Rectal smooth muscle tissue (tissue), 1 donor: ENCODE measurements around the gene UBAC2.

Source experiments
- H3K27ac ChIP-seq: one replicate; pipeline ENCODE4 v1.7.0; 2013; ENCODE audit warnings: low read depth, low read length, inconsistent platforms
- H3K27me3 ChIP-seq: one replicate; pipeline ENCODE4 v1.7.0; 2013; ENCODE audit warnings: low read length; ENCODE audit not compliant: control insufficient read depth, insufficient read depth
- H3K36me3 ChIP-seq: one replicate; pipeline ENCODE4 v1.7.0; 2013; ENCODE audit warnings: low read length; ENCODE audit not compliant: control insufficient read depth, insufficient read depth
- H3K4me1 ChIP-seq: one replicate; pipeline ENCODE4 v1.7.0; 2013; ENCODE audit warnings: low read length; ENCODE audit not compliant: control insufficient read depth, insufficient read depth
- H3K4me3 ChIP-seq: one replicate; pipeline ENCODE4 v1.7.0; 2013; ENCODE audit warnings: low read length
- H3K9ac ChIP-seq: one replicate; pipeline ENCODE4 v1.7.0; 2013; ENCODE audit warnings: low read length

Gene UBAC2

GRCh38 chr13:99165753-99166587 is 34.7 kb upstream of the UBAC2 start:
- H3K27ac ChIP-seq = no peak overlapping the region
- H3K27me3 ChIP-seq = no peaks in the 10 kb centered on the region
- no peaks in the 10 kb centered on the region for H3K36me3 ChIP-seq
- no peak overlapping the region for H3K9ac ChIP-seq
- no peaks in the 10 kb centered on the region for H3K4me1 ChIP-seq
- H3K4me3 ChIP-seq = no peak overlapping the region

DNA sequence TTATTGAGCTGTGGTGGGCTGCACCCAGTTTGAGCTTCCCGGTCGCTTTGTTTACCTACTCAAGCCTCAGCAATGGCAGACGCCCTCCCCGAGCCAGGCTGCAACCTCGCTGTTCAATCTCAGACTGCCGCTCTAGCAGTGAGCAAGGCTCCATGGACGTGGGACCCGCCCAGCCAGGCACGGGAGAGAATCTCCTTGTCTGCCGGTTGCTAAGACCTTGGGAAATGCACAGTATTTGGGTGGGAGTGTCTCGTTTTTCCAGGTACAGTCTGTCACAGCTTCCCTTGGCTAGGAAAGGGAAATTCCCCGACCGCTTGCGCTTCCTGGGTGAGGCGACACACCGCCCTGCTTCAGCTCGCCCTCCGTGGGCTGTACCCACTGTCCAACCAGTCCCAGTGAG is 27.7 kb upstream of the UBAC2 start:
- Histone ChIP-seq H3K9ac (no peak overlapping the region), H3K27ac (no peak overlapping the region), H3K4me1 (no peaks in the 10 kb centered on the region), H3K27me3 (no peaks in the 10 kb centered on the region), H3K4me3 (no peak overlapping the region), H3K36me3 (no peaks in the 10 kb centered on the region)

- Histone ChIP-seq H3K4me1 (no peaks in the 10 kb centered on the region), H3K4me3 (no peak overlapping the region), H3K27ac (no peak overlapping the region), H3K27me3 (no peaks in the 10 kb centered on the region), H3K9ac (no peak overlapping the region), H3K36me3 (no peaks in the 10 kb centered on the region)
Observed at GRCh38 chr13:99173606-99174005, 27.0 kb upstream of the UBAC2 start.

DNA sequence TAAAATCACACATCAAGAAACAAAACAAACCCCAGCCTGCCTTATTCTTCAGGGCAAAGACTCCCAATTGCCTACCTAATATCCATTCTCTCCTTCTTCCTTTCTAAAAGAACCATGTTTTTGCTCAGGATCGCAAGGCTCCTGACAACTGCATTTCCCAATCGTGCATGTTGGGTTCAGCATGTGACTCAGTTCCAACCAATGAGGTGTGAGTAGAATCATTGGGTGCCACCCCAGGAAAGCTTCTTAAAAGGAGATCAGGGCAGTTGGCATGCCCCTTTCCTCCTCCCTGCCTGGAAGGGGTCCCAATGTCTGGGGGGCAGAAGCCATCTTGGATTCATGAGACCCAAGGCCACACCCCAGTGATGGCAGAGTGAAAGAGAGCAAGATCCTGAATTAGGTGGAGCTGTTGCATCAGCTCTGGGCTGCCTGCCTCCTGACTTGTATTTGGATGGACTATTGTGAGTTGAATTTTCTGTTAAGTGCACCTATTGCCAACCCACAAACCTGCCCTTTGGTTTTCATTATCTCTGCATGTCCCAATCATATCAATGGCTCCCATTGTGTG is 26.0 kb upstream of the UBAC2 start:
- no peaks in the 10 kb centered on the region for H3K27me3 ChIP-seq
- no peak overlapping the region for H3K4me3 ChIP-seq
- H3K27ac ChIP-seq = no peak overlapping the region
- no peak overlapping the region for H3K9ac ChIP-seq
- H3K36me3 ChIP-seq = no peaks in the 10 kb centered on the region
- no peaks in the 10 kb centered on the region for H3K4me1 ChIP-seq

GRCh38 chr13:99176309-99177276 is 24.1 kb upstream of the UBAC2 start:
- no peak overlapping the region for H3K4me3 ChIP-seq
- H3K36me3 ChIP-seq = no peaks in the 10 kb centered on the region
- no peak overlapping the region for H3K9ac ChIP-seq
- H3K27ac ChIP-seq = no peak overlapping the region
- H3K4me1 ChIP-seq = no peaks in the 10 kb centered on the region
- no peaks in the 10 kb centered on the region for H3K27me3 ChIP-seq

GRCh38 chr13:99178636-99179035 is 22.0 kb upstream of the UBAC2 start:
- H3K27me3 ChIP-seq = no peaks in the 10 kb centered on the region
- H3K4me1 ChIP-seq = no peaks in the 10 kb centered on the region
- H3K27ac ChIP-seq = no peak overlapping the region
- H3K9ac ChIP-seq = no peak overlapping the region
- H3K4me3 ChIP-seq = no peak overlapping the region
- no peaks in the 10 kb centered on the region for H3K36me3 ChIP-seq

- Histone ChIP-seq H3K4me3 (no peak overlapping the region), H3K4me1 (no peaks in the 10 kb centered on the region), H3K9ac (no peak overlapping the region), H3K36me3 (no peaks in the 10 kb centered on the region), H3K27ac (no peak overlapping the region), H3K27me3 (no peaks in the 10 kb centered on the region)
Observed at GRCh38 chr13:99179460-99179859, 21.2 kb upstream of the UBAC2 start.

DNA sequence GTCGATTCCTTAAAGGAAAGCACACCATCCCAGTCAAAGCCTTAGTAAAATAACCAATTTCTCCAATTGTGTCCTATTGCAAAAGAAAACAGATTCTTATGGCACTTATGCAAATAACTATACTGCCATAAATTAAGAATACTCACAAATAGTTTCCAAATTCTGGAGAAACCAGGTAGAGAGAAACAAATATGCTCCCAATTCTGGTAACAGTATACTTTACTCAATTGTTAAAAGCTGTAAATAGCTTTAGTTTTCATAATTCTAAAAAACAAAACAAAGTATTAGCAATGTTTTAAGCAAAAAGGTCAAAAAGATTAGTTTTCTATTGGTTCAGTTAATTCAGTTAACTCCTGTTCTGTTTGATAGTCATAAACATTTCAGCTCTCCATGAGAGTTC is 18.2 kb upstream of the UBAC2 start:
- Histone ChIP-seq H3K27ac (no peak overlapping the region), H3K4me1 (no peaks in the 10 kb centered on the region), H3K4me3 (no peak overlapping the region), H3K27me3 (no peaks in the 10 kb centered on the region), H3K36me3 (no peaks in the 10 kb centered on the region), H3K9ac (no peak overlapping the region)

- no peak overlapping the region for H3K4me3 ChIP-seq
- no peak overlapping the region for H3K9ac ChIP-seq
- H3K27ac ChIP-seq = no peak overlapping the region
- no peaks in the 10 kb centered on the region for H3K36me3 ChIP-seq
- no peaks in the 10 kb centered on the region for H3K4me1 ChIP-seq
- no peaks in the 10 kb centered on the region for H3K27me3 ChIP-seq
Observed at GRCh38 chr13:99185606-99186005, 15.0 kb upstream of the UBAC2 start.

DNA sequence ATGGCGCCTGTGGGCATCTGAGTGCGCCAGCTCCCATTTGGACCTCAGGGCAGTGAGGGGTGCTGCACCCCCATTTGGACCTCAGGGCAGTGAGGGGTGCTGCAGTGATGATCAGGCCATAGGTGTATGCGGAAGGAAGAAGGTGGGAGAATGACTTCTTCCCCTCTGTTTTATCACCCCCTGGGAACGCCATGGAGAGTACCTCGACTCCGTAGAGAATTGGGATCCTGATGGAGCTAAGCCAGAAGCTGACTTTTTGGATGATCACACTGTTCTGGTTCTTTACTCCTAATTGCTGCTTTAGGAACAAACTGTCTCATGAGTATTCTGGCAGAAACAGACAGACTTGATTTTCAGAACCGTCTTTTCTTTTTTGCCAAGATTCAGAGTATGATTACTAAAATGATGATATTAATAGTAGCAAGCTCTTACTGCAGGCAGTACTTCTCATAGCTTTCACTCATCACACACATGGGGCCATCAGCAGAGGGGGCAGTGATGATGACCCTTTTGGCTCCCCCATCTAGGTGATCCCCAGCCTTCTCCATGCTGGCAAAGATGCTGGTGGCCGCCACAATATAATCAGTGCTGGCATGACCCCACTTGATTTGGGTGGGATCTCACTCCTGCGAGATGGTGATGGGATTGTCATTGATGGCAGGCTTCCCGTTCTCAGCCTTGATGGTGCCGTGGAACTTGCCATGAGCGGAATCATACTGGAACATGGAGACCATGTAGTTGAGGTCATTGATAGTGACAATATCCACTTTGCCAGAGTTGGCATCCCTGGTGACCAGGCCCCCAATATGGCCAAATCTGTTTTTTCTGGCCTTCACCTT is 10.3 kb upstream of the UBAC2 start:
- H3K9ac ChIP-seq = no peak overlapping the region
- no peaks in the 10 kb centered on the region for H3K27me3 ChIP-seq
- H3K36me3 ChIP-seq = no peaks in the 10 kb centered on the region
- H3K4me1 ChIP-seq = no peaks in the 10 kb centered on the region
- no peak overlapping the region for H3K4me3 ChIP-seq
- H3K27ac ChIP-seq = no peak overlapping the region

DNA sequence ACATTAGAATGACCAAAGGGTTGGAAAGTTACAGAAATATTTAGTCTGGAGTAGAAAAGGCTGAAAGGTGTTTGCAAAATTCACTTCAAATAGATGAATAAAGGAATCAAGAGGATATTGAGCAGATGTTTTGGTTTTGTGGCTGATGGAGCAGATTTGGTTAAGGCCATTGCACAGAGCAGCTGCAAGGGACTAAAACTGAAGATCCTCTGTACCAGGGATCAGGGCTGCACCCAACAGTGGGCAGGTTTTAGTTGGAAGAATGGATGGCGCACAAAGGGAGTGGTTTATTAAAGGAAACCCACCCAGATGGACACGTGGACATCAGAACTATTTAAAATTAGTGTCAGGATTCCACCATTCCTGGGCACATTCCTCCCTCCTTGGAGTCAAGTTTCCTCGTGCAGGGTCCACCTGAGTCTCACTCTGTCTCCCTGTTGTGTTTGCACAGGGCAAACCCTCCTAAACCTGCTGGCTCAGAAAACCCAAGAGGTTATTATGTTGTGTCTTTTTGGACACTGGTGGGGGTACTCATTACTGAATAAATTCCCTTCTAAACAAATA is 9.2 kb upstream of the UBAC2 start:
- Histone ChIP-seq H3K4me1 (no peaks in the 10 kb centered on the region), H3K27ac (no peak overlapping the region), H3K36me3 (no peaks in the 10 kb centered on the region), H3K27me3 (no peaks in the 10 kb centered on the region), H3K9ac (no peak overlapping the region), H3K4me3 (no peak overlapping the region)
